HepG2 (cell line): ENCODE data around the gene CERT1. TPM values are rescaled to one million over a fixed set of nuclear protein-coding genes. Genes with fewer than 3 reads are reported as not detected.

Experiments
- ATAC-seq: fragments of 200-7000 bp; cut with Tn5 transposase; 3 replicates; pipeline ENCODE4 v1.9.1; 2020; ENCODE audit warnings: mild to moderate bottlenecking, moderate library complexity
- BruUV-seq: library from RNA; stranded (reverse); fragments of 400-500 nt; replicated peaks from 2 replicates; lab custom pipeline; 2021; lab: Mats Ljungman, UMichigan
- CTCF ChIA-PET: fragments of 300-600 bp; formaldehyde crosslinking; extraction: SDS; loops from one replicate; lab custom pipeline; 2021; ENCODE audit warnings: low total read pairs, inconsistent platforms, low intra/inter-chr PET ratio; lab: Yijun Ruan, JAX
- POLR2A ChIA-PET: fragments of 350-600 bp; sonication (Branson Sonifier 250); formaldehyde crosslinking; loops from one replicate; lab custom pipeline; 2020; ENCODE audit warnings: antibody characterized with exemption, inconsistent platforms; lab: Yijun Ruan, JAX
- DNase-seq: peaks from one replicate; pipeline ENCODE4 v3.0.0-alpha.2; 2015; ENCODE audit warnings: low spot score
- FAIRE-seq: peaks from 3 replicates; lab custom pipeline; 2011; peaks lifted over from hg19 to GRCh38; lab: Jason Lieb, UNC
- H2AFZ ChIP-seq: one replicate; pipeline ENCODE4 v1.6.1; 2011; ENCODE audit warnings: low read length, inconsistent platforms
- H3K27ac ChIP-seq: fragments of 300-600 bp; 3 replicates; pipeline ENCODE4 v1.8.0; 2011; ENCODE audit warnings: mixed run types, mild to moderate bottlenecking, mixed read lengths, low read length, inconsistent platforms; ENCODE audit not compliant: insufficient read depth; ENCODE audit errors: extremely low read length
- H3K27me3 ChIP-seq, 2 experiments: fragments of 200-600 bp in 1 of 2; 2 replicates in 1 of 2; 3 replicates in 1 of 2; pipeline versions ENCODE4 v1.6.0 to v1.8.0; 2011; ENCODE audit warnings: low read length in 2 of 2, mild to moderate bottlenecking in 2 of 2, moderate library complexity in 2 of 2, inconsistent platforms in 1 of 2; ENCODE audit not compliant: insufficient read depth in 2 of 2, control insufficient read depth in 1 of 2
- H3K36me3 ChIP-seq, 2 experiments: fragments of 200-600 bp in 1 of 2; replicated peaks in 1 of 2; 2 replicates in 1 of 2; 3 replicates in 1 of 2; pipeline versions ENCODE4 v1.5.1 to v1.8.0; 2011; ENCODE audit warnings: low read length in 2 of 2, inconsistent platforms in 1 of 2; ENCODE audit not compliant: insufficient read depth in 2 of 2, control insufficient read depth in 1 of 2
- H3K4me1 ChIP-seq: 2 replicates; pipeline ENCODE4 v1.5.1; 2012; ENCODE audit warnings: low read length, inconsistent platforms; ENCODE audit not compliant: insufficient read depth
- H3K4me2 ChIP-seq: 2 replicates; pipeline ENCODE4 v1.6.0; 2011; ENCODE audit warnings: low read depth, low read length, inconsistent platforms
- H3K4me3 ChIP-seq, 3 experiments: fragments of 200-600 bp in 1 of 3; sonication (generic), shearing (Covaris generic) in 1 of 3; replicated peaks in 1 of 3; 2 replicates each; pipeline ENCODE4 v1.5.1; 2011 to 2016; ENCODE audit warnings: low read length in 3 of 3, inconsistent platforms in 2 of 3, low read depth in 2 of 3, mild to moderate bottlenecking in 2 of 3, control low read depth in 1 of 3, mixed read lengths in 1 of 3; ENCODE audit not compliant: insufficient read depth in 1 of 3
- H3K79me2 ChIP-seq: one replicate; pipeline ENCODE4 v1.6.1; 2011; ENCODE audit warnings: low read length, inconsistent platforms; ENCODE audit not compliant: insufficient read depth
- H3K9ac ChIP-seq: 2 replicates; pipeline ENCODE4 v1.6.0; 2011; ENCODE audit warnings: mild to moderate bottlenecking, low read depth, low read length, inconsistent platforms; ENCODE audit not compliant: insufficient read depth
- H3K9me3 ChIP-seq: 2 replicates; pipeline ENCODE4 v1.5.1; 2012; ENCODE audit warnings: mild to moderate bottlenecking, low read length
- H4K20me1 ChIP-seq: 2 replicates; pipeline ENCODE4 v1.6.0; 2011; ENCODE audit warnings: inconsistent platforms, mild to moderate bottlenecking, low read length, moderate library complexity; ENCODE audit not compliant: insufficient read depth
- KLF15 ChIP-seq: sonication (generic); formaldehyde crosslinking; IDR thresholded peaks from 2 replicates; pipeline ENCODE4 v1.8.1; 2023; ENCODE audit warnings: borderline replicate concordance, mild to moderate bottlenecking, inconsistent platforms, missing genetic modification reagents, mixed read lengths
- MAFF ChIP-seq: IDR thresholded peaks from 2 replicates; pipeline ENCODE4 v1.6.1; 2011; ENCODE audit warnings: low read depth, low read length, improper control_type of control experiment
- MAFK ChIP-seq, 2 experiments: IDR thresholded peaks in 1 of 2; conservative IDR thresholded peaks in 1 of 2; 2 replicates each; pipeline ENCODE4 v1.6.1; 2011; ENCODE audit warnings: improper control_type of control experiment in 2 of 2, low read length in 2 of 2
- SKIL ChIP-seq: sonication (generic); formaldehyde crosslinking; IDR thresholded peaks from 2 replicates; pipeline ENCODE4 v1.8.0; 2022; ENCODE audit warnings: missing genetic modification reagents, mild to moderate bottlenecking, moderate library complexity, borderline replicate concordance
- WGBS: methylation state at CpG from one replicate; pipeline ENCODE4 v1.1.6; 2017; ENCODE audit warnings: low lambda C conversion rate; 5-methylcytosine and 5-hydroxymethylcytosine counted together
- in situ Hi-C: cut with HindIII; loops from 2 replicates; pipeline ENCODE4 v1.10.0; 2017; ENCODE audit warnings: low pct_unique_long_range_greater_than_20kb; ENCODE audit not compliant: extremely low pct_ligation_motif_present
- intact Hi-C: fragments of 100-400 bp; cut with micrococcal nuclease; formaldehyde crosslinking; loops from one replicate; pipeline ENCODE4 v1.10.0; 2022; ENCODE audit not compliant: unreplicated experiment
- polyA plus RNA-seq, 8 experiments: library from polyadenylated mRNA; depleted of rRNA in 3 of 8; stranded (reverse) in 7 of 8; unstranded in 1 of 8; fragments of >200 nt; fragmentation: Illumina TruSeq in 4 of 8; extraction: Trizol in 4 of 8; gene quantifications; 2 replicates each; pipeline versions ENCODE4 v1.2.1 to v1.2.3, GENCODE V29; 2011 to 2016; ENCODE audit warnings: low read depth in 4 of 8, missing spikeins in 1 of 8, mixed read lengths in 1 of 8; ENCODE audit not compliant: insufficient read depth in 1 of 8
- total RNA-seq, 5 experiments: library from RNA; depleted of rRNA; stranded (reverse); fragments of >200 nt; fragmentation: Illumina TruSeq; extraction: Trizol; gene quantifications; 2 replicates each; pipeline ENCODE4 v1.2.3, GENCODE V29; 2016; ENCODE audit warnings: low read depth in 1 of 5

CERT1 gene
- total and polyA plus RNA-seq, 2 of the 13 experiments (the other 11 are each of a cell fraction or from before 2014, with no cell fraction given): 8.2 to 12.7 TPM

DNA sequence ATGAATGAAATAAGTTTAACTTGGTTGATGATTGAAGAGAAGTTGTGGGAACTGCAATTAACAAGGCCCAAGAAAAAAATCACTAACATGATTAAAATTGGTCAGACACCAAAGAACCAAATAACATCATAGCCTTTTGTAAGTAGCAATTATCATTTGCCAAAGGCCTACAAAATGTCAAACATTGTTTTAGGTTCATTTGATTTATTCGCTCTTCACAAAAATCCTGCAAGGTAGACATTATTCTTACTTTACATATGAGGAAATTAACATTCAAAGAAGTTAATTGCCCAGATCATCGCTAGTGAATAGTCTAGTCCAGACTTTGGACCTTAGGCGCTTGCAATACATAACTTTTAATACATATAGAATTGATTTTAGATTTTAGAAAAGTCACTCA is 2.9 kb upstream of the CERT1 start:
- peaks cover 40% of the 10 kb centered on the region for H3K79me2 ChIP-seq
- ChIA-PET POLR2A (no interaction called here), CTCF (no interaction called here)

More for the DNA sequence above, 2.9 kb upstream of the CERT1 start:
- ATAC-seq (no peak), DNase-seq (no peak), FAIRE-seq (no peak)
- Histone ChIP-seq H3K4me2 (no peak overlapping the region), H3K36me3 (no peaks in the 10 kb centered on the region), H4K20me1 (peaks cover 4% of the 10 kb centered on the region; the same call in 1 of the 2 replicates), H3K4me1 (peaks cover 19% of the 10 kb centered on the region), H3K27ac (no peak overlapping the region), H3K27me3 (no peaks in the 10 kb centered on the region; a peak in 1 of 5 replicates), H3K9me3 (no peaks in the 10 kb centered on the region), H3K9ac (no peak overlapping the region), H3K4me3 (no peak overlapping the region), H2AFZ (no peak overlapping the region)
- in situ Hi-C loops: loop anchor here (25.0 kb wide), 1 partner anchor 827 kb away; the partner anchor contains the start of gene HEXB
- WGBS: 95% methylated on average over 3 of the region's 3 CpGs
- intact Hi-C loops: loop anchor here (10.0 kb wide), 1 partner anchor 170 kb away; no protein-coding TSS in a partner anchor
- TF ChIP-seq SKIL (no peak), MAFK (conservative IDR thresholded peaks at IDR 0.05 in 1 of 2, IDR thresholded peaks at IDR 0.05 in 1 of 2; ENCODE audit: low read length in 2 of 2) (0 out of 4 replicates have a peak, but pooled peaks of 1 of the 2 experiments have one; percentile 39), MAFF (peak; percentile 9; the same call in 1 of the 2 replicates), KLF15 (CRISPR knock-in tag) (no peak)
- BruUV-seq: no TSS peak
